CD4-positive, alpha-beta T cell (primary cell): ENCODE measurements around the gene CPNE1. TPM values are rescaled to one million over a fixed set of nuclear protein-coding genes. Genes with fewer than 3 reads are reported as not detected.
A peak's percentile ranks its signal among the peaks of the same experiment; 100 is the strongest.

Experiments
- ATAC-seq: fragments of 200-7000 bp; cut with Tn5 transposase; one replicate; pipeline ENCODE4 v1.10.0; 2022; ENCODE audit warnings: mild to moderate bottlenecking; ENCODE audit not compliant: poor library complexity
- CTCF ChIA-PET: fragments of 350-600 bp; sonication (Branson Sonifier 250); formaldehyde crosslinking; loops from one replicate; lab custom pipeline; 2021; ENCODE audit warnings: antibody characterized with exemption, inconsistent platforms; lab: Charles Lee
- POLR2A ChIA-PET: fragments of 350-600 bp; sonication (Branson Sonifier 250); formaldehyde crosslinking; loops from one replicate; lab custom pipeline; 2021; ENCODE audit warnings: antibody characterized with exemption, inconsistent platforms; lab: Charles Lee
- DNase-seq, 14 experiments: peaks; one replicate each; pipeline ENCODE4 v3.0.0-alpha.2; 2013 to 2020; ENCODE audit warnings: mixed read lengths in 2 of 14
- H3K27ac ChIP-seq, 2 donors: one replicate each; pipeline versions ENCODE4 v1.5.1 to v1.7.0; 2013; ENCODE audit warnings: low read length in 2 of 2, low read depth in 1 of 2, mild to moderate bottlenecking in 1 of 2
- H3K27me3 ChIP-seq, 2 experiments: 1 replicate in 1 of 2; 2 replicates in 1 of 2; pipeline versions ENCODE4 v1.6.1 to v1.7.0; 2013; ENCODE audit warnings: low read length in 2 of 2, control low read depth in 1 of 2, mild to moderate bottlenecking in 1 of 2, moderate library complexity in 1 of 2; ENCODE audit not compliant: insufficient read depth in 2 of 2, control insufficient read depth in 1 of 2
- H3K36me3 ChIP-seq: one replicate; pipeline ENCODE4 v1.6.1; 2013; ENCODE audit warnings: low read length, control low read depth; ENCODE audit not compliant: insufficient read depth
- H3K4me1 ChIP-seq: one replicate; pipeline ENCODE4 v1.6.1; 2013; ENCODE audit warnings: low read length, control low read depth; ENCODE audit not compliant: insufficient read depth
- H3K4me3 ChIP-seq: one replicate; pipeline ENCODE4 v1.5.1; 2013; ENCODE audit warnings: mild to moderate bottlenecking, low read length, moderate library complexity
- H3K9me3 ChIP-seq, 2 experiments: 1 replicate in 1 of 2; 2 replicates in 1 of 2; pipeline versions ENCODE4 v1.6.1 to v1.7.0; 2013; ENCODE audit warnings: low read length in 2 of 2, mild to moderate bottlenecking in 2 of 2, control low read depth in 1 of 2, moderate library complexity in 1 of 2; ENCODE audit not compliant: control insufficient read depth in 1 of 2, insufficient read depth in 1 of 2
- H3K27ac Mint-ChIP-seq: one replicate; pipeline ENCODE4 v1.8.0; 2020; ENCODE audit warnings: mixed read lengths
- H3K27me3 Mint-ChIP-seq: one replicate; pipeline ENCODE4 v1.8.0; 2021; ENCODE audit warnings: mixed read lengths
- H3K36me3 Mint-ChIP-seq: one replicate; pipeline ENCODE4 v1.8.0; 2021; ENCODE audit warnings: low read depth, mixed read lengths
- H3K4me1 Mint-ChIP-seq: one replicate; pipeline ENCODE4 v1.8.0; 2021; ENCODE audit warnings: low read depth, mixed read lengths
- H3K4me3 Mint-ChIP-seq: one replicate; pipeline ENCODE4 v1.8.0; 2020; ENCODE audit warnings: mild to moderate bottlenecking, mixed read lengths
- H3K9me3 Mint-ChIP-seq: one replicate; pipeline ENCODE4 v1.8.0; 2020; ENCODE audit warnings: mixed read lengths
- CTCF ChIP-seq: fragments of 200-600 bp; IDR thresholded peaks from one replicate; pipeline ENCODE4 v1.8.0; 2022; ENCODE audit warnings: antibody characterized with exemption, mild to moderate bottlenecking
- intact Hi-C, 2 experiments: fragments of 100-400 bp; cut with DNase I in 1 of 2; cut with micrococcal nuclease in 1 of 2; formaldehyde crosslinking; loops; one replicate each; pipeline versions ENCODE4 v1.15.1 to v1.9.0; 2023 to 2025; cut with DNase I, micrococcal nuclease
- total RNA-seq, 174 experiments: library from RNA in 2 of 174; stranded (reverse) in 2 of 174; gene quantifications; one replicate each; pipeline ENCODE4 v1.2.3 and lab custom pipeline; 2021 to 2026

CPNE1 gene
- total RNA-seq, 2 experiments from 2014 or later, result 146 to 153 TPM

- no peak for DNase-seq
- no peak for TF ChIP-seq CTCF
- Histone ChIP-seq H3K27me3 (no peaks in the 10 kb centered on the region), H3K4me3 (no peak overlapping the region), H3K4me1 (peaks cover 7% of the 10 kb centered on the region), H3K36me3 (peaks cover 9% of the 10 kb centered on the region), H3K9me3 (no peaks in the 10 kb centered on the region), H3K27ac (no peak overlapping the region)
- no peaks in the 10 kb centered on the region for H3K9me3 Mint-ChIP-seq
- no peak for ATAC-seq
- ChIA-PET POLR2A (no interaction called here), CTCF (interaction anchor here (1.0 to 1.8 kb wide), 2 partner anchors 18 to 22 kb away, joined by 3 to 9 read pairs; no protein-coding TSS in a partner anchor)
- peaks cover 72% of the 10 kb centered on the region for H3K4me1 Mint-ChIP-seq
- intact Hi-C loops, result no loop called here
- no peaks in the 10 kb centered on the region for H3K27me3 Mint-ChIP-seq
- H3K36me3 Mint-ChIP-seq, result peaks cover 22% of the 10 kb centered on the region
- H3K4me3 Mint-ChIP-seq, result no peak overlapping the region
- H3K27ac Mint-ChIP-seq, result peak overlapping the region; percentile 31
These were observed 27.4 kb downstream of the CPNE1 start for GRCh38 chr20:35637276-35637675.

GRCh38 chr20:35636095-35636494 is 28.6 kb downstream of the CPNE1 start:
- DNase-seq (no peak), ATAC-seq (no peak)
- no peaks in the 10 kb centered on the region for H3K27me3 Mint-ChIP-seq
- peaks cover 60% of the 10 kb centered on the region for H3K4me1 Mint-ChIP-seq
- no peak overlapping the region for H3K4me3 Mint-ChIP-seq
- Histone ChIP-seq H3K36me3 (peaks cover 21% of the 10 kb centered on the region), H3K27ac (no peak overlapping the region), H3K9me3 (no peaks in the 10 kb centered on the region), H3K4me3 (no peak overlapping the region), H3K4me1 (peaks cover 7% of the 10 kb centered on the region), H3K27me3 (no peaks in the 10 kb centered on the region)
- TF ChIP-seq CTCF, result no peak
- H3K9me3 Mint-ChIP-seq, result no peaks in the 10 kb centered on the region
- intact Hi-C loops, result no loop called here
- CTCF ChIA-PET, result interaction anchor here (1.8 kb wide), 1 partner anchor 17 kb away, joined by 9 read pairs; no protein-coding TSS in a partner anchor
- H3K27ac Mint-ChIP-seq, result peak overlapping the region; percentile 53
- peaks cover 34% of the 10 kb centered on the region for H3K36me3 Mint-ChIP-seq
- POLR2A ChIA-PET, result interaction anchor here (1.4 kb wide), 1 partner anchor 16 kb away, joined by 5 read pairs; no protein-coding TSS in a partner anchor

- POLR2A ChIA-PET, result interaction anchor here (1.4 kb wide), 1 partner anchor 16 kb away, joined by 5 read pairs; no protein-coding TSS in a partner anchor
- H3K9me3 ChIP-seq, result no peaks in the 10 kb centered on the region
- CTCF ChIA-PET, result interaction anchor here (1.5 to 1.8 kb wide), 2 partner anchors 16 to 28 kb away, joined by 4 to 9 read pairs; no protein-coding TSS in a partner anchor
- intact Hi-C loops, result no loop called here
- no peak for DNase-seq
- TF ChIP-seq CTCF, result no peak
- H3K4me1 Mint-ChIP-seq, result peaks cover 55% of the 10 kb centered on the region
- H3K27ac Mint-ChIP-seq, result peak overlapping the region; percentile 53
- no peaks in the 10 kb centered on the region for H3K27me3 ChIP-seq
- peaks cover 7% of the 10 kb centered on the region for H3K4me1 ChIP-seq
- peaks cover 38% of the 10 kb centered on the region for H3K36me3 Mint-ChIP-seq
- no peaks in the 10 kb centered on the region for H3K9me3 Mint-ChIP-seq
- no peak overlapping the region for H3K4me3 ChIP-seq
- no peak overlapping the region for H3K27ac ChIP-seq
- peaks cover 25% of the 10 kb centered on the region for H3K36me3 ChIP-seq
- no peak overlapping the region for H3K4me3 Mint-ChIP-seq
- no peaks in the 10 kb centered on the region for H3K27me3 Mint-ChIP-seq
- no peak for ATAC-seq
These were observed 29.0 kb downstream of the CPNE1 start for GRCh38 chr20:35635652-35636051.
